CD14-positive monocyte (primary cell): ENCODE data around the gene TTC28. TPM values are rescaled to one million over a fixed set of nuclear protein-coding genes. Genes with fewer than 3 reads are reported as not detected.

Experiments
- DNase-seq, 3 donors: peaks; one replicate each; pipeline ENCODE4 v3.0.0-alpha.2; 2011 to 2022
- H2AFZ ChIP-seq: 2 replicates; pipeline ENCODE4 v1.6.0; 2012; ENCODE audit warnings: mild to moderate bottlenecking, low read depth, low read length, inconsistent platforms; ENCODE audit not compliant: insufficient read depth, poor library complexity, severe bottlenecking
- H3K27ac ChIP-seq, 2 donors: 1 replicate in 1 of 2; 2 replicates in 1 of 2; pipeline ENCODE4 v1.5.1; 2012 to 2013; ENCODE audit warnings: low read length in 2 of 2, control low read depth in 1 of 2, inconsistent platforms in 1 of 2, low read depth in 1 of 2, mild to moderate bottlenecking in 1 of 2
- H3K27me3 ChIP-seq, 2 donors: one replicate each; pipeline versions ENCODE4 v1.6.0 to v1.6.1; 2011 to 2013; ENCODE audit warnings: low read length in 2 of 2; ENCODE audit not compliant: control insufficient read depth in 2 of 2, insufficient read depth in 2 of 2
- H3K36me3 ChIP-seq, 2 donors: replicated peaks in 1 of 2; 1 replicate in 1 of 2; 2 replicates in 1 of 2; pipeline versions ENCODE4 v1.5.1 to v1.6.1; 2012 to 2013; ENCODE audit warnings: low read length in 2 of 2, control low read depth in 1 of 2, inconsistent platforms in 1 of 2, mild to moderate bottlenecking in 1 of 2; ENCODE audit not compliant: insufficient read depth in 2 of 2, control insufficient read depth in 1 of 2
- H3K4me1 ChIP-seq, 2 donors: 1 replicate in 1 of 2; 2 replicates in 1 of 2; pipeline versions ENCODE4 v1.5.1 to v1.6.1; 2012 to 2013; ENCODE audit warnings: low read length in 2 of 2, control low read depth in 1 of 2, inconsistent platforms in 1 of 2, mild to moderate bottlenecking in 1 of 2, moderate library complexity in 1 of 2; ENCODE audit not compliant: insufficient read depth in 2 of 2, control insufficient read depth in 1 of 2
- H3K4me2 ChIP-seq: replicated peaks from 2 replicates; pipeline ENCODE3; 2012; ENCODE audit warnings: low read length, moderate library complexity, mild to moderate bottlenecking; ENCODE audit not compliant: poor library complexity, severe bottlenecking; ENCODE audit errors: extremely low read depth
- H3K4me3 ChIP-seq, 3 experiments: fragments of 200-600 bp in 1 of 3; sonication (generic) in 1 of 3; replicated peaks in 1 of 3; 1 replicate in 2 of 3; 2 replicates in 1 of 3; pipeline ENCODE4 v1.5.1; 2011 to 2013; ENCODE audit warnings: low read length in 3 of 3, mild to moderate bottlenecking in 3 of 3, control low read depth in 2 of 3, low read depth in 2 of 3, inconsistent platforms in 1 of 3, moderate library complexity in 1 of 3
- H3K79me2 ChIP-seq: 2 replicates; pipeline ENCODE4 v1.6.0; 2012; ENCODE audit warnings: mild to moderate bottlenecking, control low read depth, inconsistent platforms, low read length, moderate library complexity; ENCODE audit not compliant: insufficient read depth
- H3K9ac ChIP-seq: 2 replicates; pipeline ENCODE4 v1.6.0; 2017; ENCODE audit warnings: low read length, mild to moderate bottlenecking; ENCODE audit not compliant: insufficient read depth, poor library complexity, severe bottlenecking
- H3K9me3 ChIP-seq, 2 donors: replicated peaks in 1 of 2; 1 replicate in 1 of 2; 2 replicates in 1 of 2; pipeline versions ENCODE4 v1.5.1 to v1.6.1; 2012 to 2013; ENCODE audit warnings: low read length in 2 of 2, control low read depth in 1 of 2; ENCODE audit not compliant: control insufficient read depth in 1 of 2, insufficient read depth in 1 of 2
- H4K20me1 ChIP-seq: 2 replicates; pipeline ENCODE4 v1.6.0; 2012; ENCODE audit warnings: mild to moderate bottlenecking, low read length, control low read depth, moderate library complexity; ENCODE audit not compliant: insufficient read depth
- H3K27ac Mint-ChIP-seq, 7 donors: one replicate each; pipeline ENCODE4 v1.8.0; 2020; ENCODE audit warnings: mild to moderate bottlenecking in 7 of 7, mixed read lengths in 7 of 7, moderate library complexity in 6 of 7, inconsistent platforms in 2 of 7
- H3K27me3 Mint-ChIP-seq, 3 donors: one replicate each; pipeline ENCODE4 v1.8.0; 2021 to 2022; ENCODE audit warnings: low read depth in 3 of 3, mild to moderate bottlenecking in 3 of 3, mixed read lengths in 3 of 3, moderate library complexity in 3 of 3, inconsistent platforms in 1 of 3
- H3K36me3 Mint-ChIP-seq, 2 donors: one replicate each; pipeline ENCODE4 v1.8.0; 2020; ENCODE audit warnings: mixed read lengths in 2 of 2, inconsistent platforms in 1 of 2, mild to moderate bottlenecking in 1 of 2
- H3K4me1 Mint-ChIP-seq: one replicate; pipeline ENCODE4 v1.8.0; 2020; ENCODE audit warnings: mild to moderate bottlenecking, mixed read lengths
- H3K4me3 Mint-ChIP-seq, 2 donors: one replicate each; pipeline ENCODE4 v1.8.0; 2020; ENCODE audit warnings: mild to moderate bottlenecking in 2 of 2, mixed read lengths in 2 of 2, moderate library complexity in 1 of 2
- H3K9me3 Mint-ChIP-seq, 7 donors: one replicate each; pipeline ENCODE4 v1.8.0; 2020 to 2022; ENCODE audit warnings: mixed read lengths in 7 of 7, mild to moderate bottlenecking in 6 of 7, moderate library complexity in 6 of 7, inconsistent platforms in 2 of 7
- WGBS: methylation state at CpG from one replicate; pipeline ENCODE4 v1.1.5; 2013; ENCODE audit warnings: missing lambda C conversion rate; ENCODE audit not compliant: insufficient coverage; 5-methylcytosine and 5-hydroxymethylcytosine counted together
- intact Hi-C, 2 donors: fragments of 100-400 bp; cut with micrococcal nuclease; formaldehyde crosslinking; loops; one replicate each; pipeline versions ENCODE4 v1.15.0 to v1.15.1; 2023
- polyA plus RNA-seq, 3 donors: library from polyadenylated mRNA; depleted of rRNA in 1 of 3; unstranded in 2 of 3; stranded (reverse) in 1 of 3; fragments of 300-500 nt in 2 of 3; fragments of >200 nt in 1 of 3; fragmentation: Illumina TruSeq in 2 of 3; gene quantifications; 1 replicate in 2 of 3; 2 replicates in 1 of 3; pipeline ENCODE4 v1.2.3, GENCODE V29; 2012 to 2021
- TF ChIP-seq, protein P1 (sequence below): fragments of 200-600 bp; IDR thresholded peaks from one replicate; pipeline ENCODE4 v1.8.0; 2022; ENCODE audit warnings: antibody characterized with exemption, mild to moderate bottlenecking

The TTC28 gene
- polyA plus RNA-seq, 3 donors: 0.24 to 0.61 TPM; not detected in 1

DNA sequence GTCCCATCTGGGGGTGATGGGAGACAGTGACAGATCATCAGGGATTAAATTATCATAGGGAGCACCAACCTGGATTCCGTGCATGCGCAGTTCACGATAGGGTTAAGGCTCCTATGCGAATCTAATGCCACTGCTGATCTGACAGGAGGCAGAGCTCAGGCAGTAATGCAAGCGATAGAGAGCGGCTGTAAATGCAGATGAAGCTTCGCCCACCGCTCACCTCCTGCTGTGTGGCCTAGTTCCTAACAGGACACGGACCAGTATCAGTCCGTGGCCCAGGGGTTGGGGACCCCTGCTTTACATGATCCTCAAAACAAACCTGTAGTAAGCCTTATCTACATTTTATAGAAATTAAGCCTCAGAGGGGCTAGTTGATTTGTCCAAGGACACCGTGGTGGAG lies 94.3 kb downstream of the TTC28 start:
- no peaks in the 10 kb centered on the region for H3K36me3 ChIP-seq
- no peak for DNase-seq
- H3K4me1 ChIP-seq: no peaks in the 10 kb centered on the region
- H3K9me3 ChIP-seq: no peaks in the 10 kb centered on the region
- no peaks in the 10 kb centered on the region for H4K20me1 ChIP-seq
- TF ChIP-seq, protein P1, sequence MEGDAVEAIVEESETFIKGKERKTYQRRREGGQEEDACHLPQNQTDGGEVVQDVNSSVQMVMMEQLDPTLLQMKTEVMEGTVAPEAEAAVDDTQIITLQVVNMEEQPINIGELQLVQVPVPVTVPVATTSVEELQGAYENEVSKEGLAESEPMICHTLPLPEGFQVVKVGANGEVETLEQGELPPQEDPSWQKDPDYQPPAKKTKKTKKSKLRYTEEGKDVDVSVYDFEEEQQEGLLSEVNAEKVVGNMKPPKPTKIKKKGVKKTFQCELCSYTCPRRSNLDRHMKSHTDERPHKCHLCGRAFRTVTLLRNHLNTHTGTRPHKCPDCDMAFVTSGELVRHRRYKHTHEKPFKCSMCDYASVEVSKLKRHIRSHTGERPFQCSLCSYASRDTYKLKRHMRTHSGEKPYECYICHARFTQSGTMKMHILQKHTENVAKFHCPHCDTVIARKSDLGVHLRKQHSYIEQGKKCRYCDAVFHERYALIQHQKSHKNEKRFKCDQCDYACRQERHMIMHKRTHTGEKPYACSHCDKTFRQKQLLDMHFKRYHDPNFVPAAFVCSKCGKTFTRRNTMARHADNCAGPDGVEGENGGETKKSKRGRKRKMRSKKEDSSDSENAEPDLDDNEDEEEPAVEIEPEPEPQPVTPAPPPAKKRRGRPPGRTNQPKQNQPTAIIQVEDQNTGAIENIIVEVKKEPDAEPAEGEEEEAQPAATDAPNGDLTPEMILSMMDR: no peak
- H3K4me3 Mint-ChIP-seq: no peak overlapping the region
- H3K4me3 ChIP-seq: no peak overlapping the region
- H3K27ac ChIP-seq: no peak overlapping the region
- no peaks in the 10 kb centered on the region for H3K79me2 ChIP-seq
- H3K4me2 ChIP-seq: no peak overlapping the region
- H3K9me3 Mint-ChIP-seq: no peaks in the 10 kb centered on the region
- H3K4me1 Mint-ChIP-seq: peaks cover 8% of the 10 kb centered on the region
- no peak overlapping the region for H3K9ac ChIP-seq
- H3K27me3 ChIP-seq: no peaks in the 10 kb centered on the region
- H3K27me3 Mint-ChIP-seq: peaks cover 0 to 3% (median 0%) of the 10 kb centered on the region in 3 donors
- no peak overlapping the region for H3K27ac Mint-ChIP-seq
- intact Hi-C loops: no loop called here
- H3K36me3 Mint-ChIP-seq: no peaks in the 10 kb centered on the region
- no peak overlapping the region for H2AFZ ChIP-seq
- 94% methylated on average over 6 of the region's 11 CpGs for WGBS

- peaks cover 0 to 3% (median 0%) of the 10 kb centered on the region in 3 donors for H3K27me3 Mint-ChIP-seq
- WGBS: no CpG with 5 or more reads among the region's 3 CpGs
These were observed 96.8 kb downstream of the TTC28 start for GRCh38 chr22:28582806-28583205.

More at GRCh38 chr22:28582806-28583205, 96.8 kb downstream of the TTC28 start:
- H3K4me2 ChIP-seq: no peak overlapping the region
- no peaks in the 10 kb centered on the region for H3K27me3 ChIP-seq
- no peak for DNase-seq
- Mint-ChIP-seq H3K4me3 (no peak overlapping the region), H3K36me3 (no peaks in the 10 kb centered on the region), H3K4me1 (peaks cover 3% of the 10 kb centered on the region), H3K27ac (no peak overlapping the region), H3K9me3 (no peaks in the 10 kb centered on the region)
- H3K27ac ChIP-seq: no peak overlapping the region
- no peak overlapping the region for H3K4me3 ChIP-seq
- H3K36me3 ChIP-seq: no peaks in the 10 kb centered on the region
- no peaks in the 10 kb centered on the region for H3K4me1 ChIP-seq
- no peaks in the 10 kb centered on the region for H4K20me1 ChIP-seq
- intact Hi-C loops: no loop called here
- TF ChIP-seq, protein P1: no peak
- H3K9me3 ChIP-seq: no peaks in the 10 kb centered on the region
- no peaks in the 10 kb centered on the region for H3K79me2 ChIP-seq
- no peak overlapping the region for H2AFZ ChIP-seq
- H3K9ac ChIP-seq: no peak overlapping the region
